GM12801 (cell line): ENCODE results near the gene COL4A5.

Experiments
- CTCF ChIP-seq: IDR thresholded peaks from one replicate; pipeline ENCODE4 v1.5.1; 2011; ENCODE audit warnings: control low read depth; ENCODE audit not compliant: insufficient read length; ENCODE audit errors: extremely low read depth

Gene COL4A5

DNA sequence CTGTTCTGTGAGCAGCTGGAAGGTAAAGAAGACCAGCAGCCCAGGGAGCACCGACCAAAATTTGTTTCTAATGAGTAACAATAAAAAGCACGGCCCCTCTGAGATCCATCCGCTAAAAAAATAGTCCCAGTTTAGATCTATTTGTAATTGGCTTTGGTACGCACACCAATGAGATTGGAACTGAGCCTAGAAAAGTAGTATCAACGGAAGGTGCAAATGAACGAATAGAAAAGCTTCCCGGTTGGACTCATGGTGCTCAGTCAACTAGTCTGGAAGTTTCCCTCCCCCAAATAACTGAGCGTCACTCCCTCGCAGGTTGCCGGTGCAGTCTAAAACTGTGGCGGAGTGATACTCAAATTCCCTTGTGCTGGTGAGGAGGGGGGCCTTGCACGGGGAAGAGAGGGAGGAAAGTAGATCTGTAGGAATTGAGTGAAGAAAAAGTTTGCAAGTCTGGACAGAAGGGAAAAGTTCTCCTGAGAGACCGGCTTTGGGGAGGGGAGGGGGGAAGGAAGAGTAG lies at the start of gene COL4A5:
Gene COL4A5, plus strand, starts transcription at position 413 of the 517 bp plus-strand sequence. CDS start 288 bp downstream, outside the sequence.
- TF ChIP-seq CTCF, result no peak

GRCh38 chrX:108396188-108396891 lies 43.3 kb upstream of the COL4A5 start:
- no peak for TF ChIP-seq CTCF

GRCh38 chrX:108396986-108397385 lies 42.7 kb upstream of the COL4A5 start:
- no peak for TF ChIP-seq CTCF

GRCh38 chrX:108397627-108398391 lies 41.8 kb upstream of the COL4A5 start:
- TF ChIP-seq CTCF, result no peak

- TF ChIP-seq CTCF, result no peak
Measured at GRCh38 chrX:108399418-108400165, 40.0 kb upstream of the COL4A5 start.

GRCh38 chrX:108412783-108413182 lies 26.9 kb upstream of the COL4A5 start:
- TF ChIP-seq CTCF, result no peak

- TF ChIP-seq CTCF, result no peak
Measured at GRCh38 chrX:108415146-108415545, 24.5 kb upstream of the COL4A5 start.
